Measurements from ENCODE around the gene FJX1.

FJX1 gene

GRCh38 chr11:35650006-35650405, 31.7 kb downstream of the FJX1 start:
- TF ChIP-seq CEBPB (IDR thresholded peaks at IDR 0.05), result no peak

DNA sequence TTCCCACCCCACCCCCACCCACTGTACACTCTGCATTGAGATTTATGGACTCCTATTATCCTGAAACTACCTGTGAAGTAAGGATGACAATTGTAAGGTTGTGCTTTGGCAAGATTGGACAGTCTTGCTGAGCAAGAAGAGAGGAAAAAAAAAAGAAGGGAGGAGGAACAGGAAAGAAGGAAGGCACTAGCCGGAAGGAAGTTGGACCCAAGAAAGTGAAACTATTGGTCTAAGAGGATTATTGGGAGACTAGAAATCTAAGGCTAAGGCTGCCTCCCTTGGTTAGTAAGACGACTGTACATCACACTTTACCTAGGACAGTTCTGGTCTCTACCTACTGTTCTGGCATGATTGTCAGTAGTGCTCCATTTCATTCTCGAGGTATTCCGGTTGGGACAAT, 32.2 kb downstream of the FJX1 start:
- TF ChIP-seq EGR1 (IDR thresholded peaks at IDR 0.05) (no peak), TCF12 (IDR thresholded peaks at IDR 0.05; ENCODE audit: low read depth) (no peak), NFIC (IDR thresholded peaks at IDR 0.05) (no peak), MAX (IDR thresholded peaks at IDR 0.05) (no peak), YY1 (IDR thresholded peaks at IDR 0.05; ENCODE audit: low read depth) (no peak), CEBPB (IDR thresholded peaks at IDR 0.05) (no peak), TEAD4 (IDR thresholded peaks at IDR 0.05) (no peak), CREB1 (IDR thresholded peaks at IDR 0.05; ENCODE audit: low read depth) (no peak), TAF1 (IDR thresholded peaks at IDR 0.05; ENCODE audit: low read depth) (no peak), RAD21 (IDR thresholded peaks at IDR 0.05; ENCODE audit: low read depth) (no peak), ZBTB7A (IDR thresholded peaks at IDR 0.05; ENCODE audit: low read depth) (no peak), FOXM1 (IDR thresholded peaks at IDR 0.05; ENCODE audit: borderline replicate concordance, low read depth) (no peak), EP300 (IDR thresholded peaks at IDR 0.05; ENCODE audit: borderline replicate concordance) (no peak)
- TF ChIP-seq, protein P1, sequence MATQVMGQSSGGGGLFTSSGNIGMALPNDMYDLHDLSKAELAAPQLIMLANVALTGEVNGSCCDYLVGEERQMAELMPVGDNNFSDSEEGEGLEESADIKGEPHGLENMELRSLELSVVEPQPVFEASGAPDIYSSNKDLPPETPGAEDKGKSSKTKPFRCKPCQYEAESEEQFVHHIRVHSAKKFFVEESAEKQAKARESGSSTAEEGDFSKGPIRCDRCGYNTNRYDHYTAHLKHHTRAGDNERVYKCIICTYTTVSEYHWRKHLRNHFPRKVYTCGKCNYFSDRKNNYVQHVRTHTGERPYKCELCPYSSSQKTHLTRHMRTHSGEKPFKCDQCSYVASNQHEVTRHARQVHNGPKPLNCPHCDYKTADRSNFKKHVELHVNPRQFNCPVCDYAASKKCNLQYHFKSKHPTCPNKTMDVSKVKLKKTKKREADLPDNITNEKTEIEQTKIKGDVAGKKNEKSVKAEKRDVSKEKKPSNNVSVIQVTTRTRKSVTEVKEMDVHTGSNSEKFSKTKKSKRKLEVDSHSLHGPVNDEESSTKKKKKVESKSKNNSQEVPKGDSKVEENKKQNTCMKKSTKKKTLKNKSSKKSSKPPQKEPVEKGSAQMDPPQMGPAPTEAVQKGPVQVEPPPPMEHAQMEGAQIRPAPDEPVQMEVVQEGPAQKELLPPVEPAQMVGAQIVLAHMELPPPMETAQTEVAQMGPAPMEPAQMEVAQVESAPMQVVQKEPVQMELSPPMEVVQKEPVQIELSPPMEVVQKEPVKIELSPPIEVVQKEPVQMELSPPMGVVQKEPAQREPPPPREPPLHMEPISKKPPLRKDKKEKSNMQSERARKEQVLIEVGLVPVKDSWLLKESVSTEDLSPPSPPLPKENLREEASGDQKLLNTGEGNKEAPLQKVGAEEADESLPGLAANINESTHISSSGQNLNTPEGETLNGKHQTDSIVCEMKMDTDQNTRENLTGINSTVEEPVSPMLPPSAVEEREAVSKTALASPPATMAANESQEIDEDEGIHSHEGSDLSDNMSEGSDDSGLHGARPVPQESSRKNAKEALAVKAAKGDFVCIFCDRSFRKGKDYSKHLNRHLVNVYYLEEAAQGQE (IDR thresholded peaks at IDR 0.05; ENCODE audit: low read depth), result no peak
- TF ChIP-seq, protein P2, sequence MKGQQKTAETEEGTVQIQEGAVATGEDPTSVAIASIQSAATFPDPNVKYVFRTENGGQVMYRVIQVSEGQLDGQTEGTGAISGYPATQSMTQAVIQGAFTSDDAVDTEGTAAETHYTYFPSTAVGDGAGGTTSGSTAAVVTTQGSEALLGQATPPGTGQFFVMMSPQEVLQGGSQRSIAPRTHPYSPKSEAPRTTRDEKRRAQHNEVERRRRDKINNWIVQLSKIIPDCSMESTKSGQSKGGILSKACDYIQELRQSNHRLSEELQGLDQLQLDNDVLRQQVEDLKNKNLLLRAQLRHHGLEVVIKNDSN (IDR thresholded peaks at IDR 0.05), result no peak

- no peak for TF ChIP-seq TCF12 (IDR thresholded peaks at IDR 0.05; ENCODE audit: low read depth)
- TF ChIP-seq, protein P1 (IDR thresholded peaks at IDR 0.05; ENCODE audit: low read depth), result no peak
- no peak for TF ChIP-seq TAF1 (IDR thresholded peaks at IDR 0.05; ENCODE audit: low read depth)
- no peak for TF ChIP-seq CREB1 (IDR thresholded peaks at IDR 0.05; ENCODE audit: low read depth)
- TF ChIP-seq, protein P2 (IDR thresholded peaks at IDR 0.05), result no peak
- no peak for TF ChIP-seq NFIC (IDR thresholded peaks at IDR 0.05)
- no peak for TF ChIP-seq YY1 (IDR thresholded peaks at IDR 0.05; ENCODE audit: low read depth)
- no peak for TF ChIP-seq ZBTB7A (IDR thresholded peaks at IDR 0.05; ENCODE audit: low read depth)
- no peak for TF ChIP-seq MAX (IDR thresholded peaks at IDR 0.05)
- TF ChIP-seq RAD21 (IDR thresholded peaks at IDR 0.05; ENCODE audit: low read depth), result no peak
- TF ChIP-seq FOXM1 (IDR thresholded peaks at IDR 0.05; ENCODE audit: borderline replicate concordance, low read depth), result no peak
- no peak for TF ChIP-seq EGR1 (IDR thresholded peaks at IDR 0.05)
- no peak for TF ChIP-seq TEAD4 (IDR thresholded peaks at IDR 0.05)
- no peak for TF ChIP-seq CEBPB (IDR thresholded peaks at IDR 0.05)
Observed at GRCh38 chr11:35651263-35651662, 33.0 kb downstream of the FJX1 start.

GRCh38 chr11:35654711-35655110, 36.5 kb downstream of the FJX1 start:
- TF ChIP-seq MAX (IDR thresholded peaks at IDR 0.05) (no peak), RAD21 (IDR thresholded peaks at IDR 0.05; ENCODE audit: low read depth) (no peak), TAF1 (IDR thresholded peaks at IDR 0.05; ENCODE audit: low read depth) (no peak), ZBTB7A (IDR thresholded peaks at IDR 0.05; ENCODE audit: low read depth) (no peak), CREB1 (IDR thresholded peaks at IDR 0.05; ENCODE audit: low read depth) (no peak), TEAD4 (IDR thresholded peaks at IDR 0.05) (no peak), EGR1 (IDR thresholded peaks at IDR 0.05) (no peak), FOXM1 (IDR thresholded peaks at IDR 0.05; ENCODE audit: borderline replicate concordance, low read depth) (no peak), CEBPB (IDR thresholded peaks at IDR 0.05) (no peak), EP300 (IDR thresholded peaks at IDR 0.05; ENCODE audit: borderline replicate concordance) (no peak), TCF12 (IDR thresholded peaks at IDR 0.05; ENCODE audit: low read depth) (no peak), NFIC (IDR thresholded peaks at IDR 0.05) (no peak), YY1 (IDR thresholded peaks at IDR 0.05; ENCODE audit: low read depth) (no peak)
- TF ChIP-seq, protein P1 (IDR thresholded peaks at IDR 0.05; ENCODE audit: low read depth), result no peak
- TF ChIP-seq, protein P2 (IDR thresholded peaks at IDR 0.05), result no peak
